ENCODE data around the gene HIVEP3. TPM values are rescaled to one million over a fixed set of nuclear protein-coding genes. Genes with fewer than 3 reads are reported as not detected.

HIVEP3 gene
- total RNA-seq, 1 donor from 2014 or later = 8.9 TPM

DNA sequence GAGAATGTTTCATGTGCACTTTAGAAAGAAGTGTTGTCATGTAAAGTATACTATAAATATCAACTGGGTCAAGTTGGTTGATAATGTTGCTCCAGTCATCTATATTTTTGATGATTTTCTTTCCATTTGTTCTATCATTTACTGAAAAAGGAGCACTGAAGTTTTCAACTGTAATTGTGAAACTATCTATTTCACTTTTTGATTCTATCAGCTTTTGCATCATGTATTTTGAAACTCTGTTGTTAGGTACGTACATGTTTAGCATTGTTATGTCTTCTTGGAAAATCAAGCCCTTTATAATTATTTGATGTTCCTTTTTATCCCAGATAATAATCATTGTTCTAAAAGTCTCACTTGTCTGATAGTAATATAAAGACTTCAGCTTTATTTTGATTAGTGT lies 14.4 kb upstream of the HIVEP3 start:
- H3K4me1 Mint-ChIP-seq (ENCODE audit: low read depth, unreplicated experiment) = peaks cover 7% of the 10 kb centered on the region
- no peak for FAIRE-seq
- no peak overlapping the region for H3K27ac Mint-ChIP-seq (ENCODE audit: unreplicated experiment)
- no peak overlapping the region for H3K9ac ChIP-seq (ENCODE audit: low read length)
- no peak for DNase-seq (ENCODE audit: low read depth)
- H3K27me3 ChIP-seq (ENCODE audit: insufficient read depth, low read length) = no peaks in the 10 kb centered on the region
- H3K4me3 Mint-ChIP-seq (ENCODE audit: unreplicated experiment) = no peak overlapping the region
- no peak overlapping the region for H3K4me3 ChIP-seq (ENCODE audit: insufficient read depth, low read depth, low read length)
- no peak overlapping the region for H3K27ac ChIP-seq (ENCODE audit: low read depth, low read length)
- no peak overlapping the region for H2AFZ ChIP-seq (ENCODE audit: low read depth, low read length)
- no peaks in the 10 kb centered on the region for H3K36me3 ChIP-seq (ENCODE audit: insufficient read depth, low read length)
- no peaks in the 10 kb centered on the region for H3K36me3 Mint-ChIP-seq (ENCODE audit: low read depth, unreplicated experiment)
- H4K20me1 ChIP-seq (ENCODE audit: insufficient read depth, low read length) = no peaks in the 10 kb centered on the region
- no peak for TF ChIP-seq EZH2 (IDR thresholded peaks at IDR 0.05; ENCODE audit: insufficient read depth, low read length)
- TF ChIP-seq, protein P1, sequence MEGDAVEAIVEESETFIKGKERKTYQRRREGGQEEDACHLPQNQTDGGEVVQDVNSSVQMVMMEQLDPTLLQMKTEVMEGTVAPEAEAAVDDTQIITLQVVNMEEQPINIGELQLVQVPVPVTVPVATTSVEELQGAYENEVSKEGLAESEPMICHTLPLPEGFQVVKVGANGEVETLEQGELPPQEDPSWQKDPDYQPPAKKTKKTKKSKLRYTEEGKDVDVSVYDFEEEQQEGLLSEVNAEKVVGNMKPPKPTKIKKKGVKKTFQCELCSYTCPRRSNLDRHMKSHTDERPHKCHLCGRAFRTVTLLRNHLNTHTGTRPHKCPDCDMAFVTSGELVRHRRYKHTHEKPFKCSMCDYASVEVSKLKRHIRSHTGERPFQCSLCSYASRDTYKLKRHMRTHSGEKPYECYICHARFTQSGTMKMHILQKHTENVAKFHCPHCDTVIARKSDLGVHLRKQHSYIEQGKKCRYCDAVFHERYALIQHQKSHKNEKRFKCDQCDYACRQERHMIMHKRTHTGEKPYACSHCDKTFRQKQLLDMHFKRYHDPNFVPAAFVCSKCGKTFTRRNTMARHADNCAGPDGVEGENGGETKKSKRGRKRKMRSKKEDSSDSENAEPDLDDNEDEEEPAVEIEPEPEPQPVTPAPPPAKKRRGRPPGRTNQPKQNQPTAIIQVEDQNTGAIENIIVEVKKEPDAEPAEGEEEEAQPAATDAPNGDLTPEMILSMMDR (IDR thresholded peaks at IDR 0.05; ENCODE audit: insufficient read depth, low read depth, low read length) = no peak
- H3K4me1 ChIP-seq (ENCODE audit: insufficient read depth, low read length) = peaks cover 6% of the 10 kb centered on the region
- H3K9me3 ChIP-seq (ENCODE audit: insufficient read depth, low read depth, low read length) = no peaks in the 10 kb centered on the region
- no peaks in the 10 kb centered on the region for H3K9me3 Mint-ChIP-seq (ENCODE audit: unreplicated experiment)
- H3K79me2 ChIP-seq (ENCODE audit: insufficient read depth, low read length) = no peaks in the 10 kb centered on the region
- peaks cover 2% of the 10 kb centered on the region for H3K27me3 Mint-ChIP-seq (ENCODE audit: low read depth, unreplicated experiment)
- H3K4me2 ChIP-seq (ENCODE audit: low read length) = no peak overlapping the region

DNA sequence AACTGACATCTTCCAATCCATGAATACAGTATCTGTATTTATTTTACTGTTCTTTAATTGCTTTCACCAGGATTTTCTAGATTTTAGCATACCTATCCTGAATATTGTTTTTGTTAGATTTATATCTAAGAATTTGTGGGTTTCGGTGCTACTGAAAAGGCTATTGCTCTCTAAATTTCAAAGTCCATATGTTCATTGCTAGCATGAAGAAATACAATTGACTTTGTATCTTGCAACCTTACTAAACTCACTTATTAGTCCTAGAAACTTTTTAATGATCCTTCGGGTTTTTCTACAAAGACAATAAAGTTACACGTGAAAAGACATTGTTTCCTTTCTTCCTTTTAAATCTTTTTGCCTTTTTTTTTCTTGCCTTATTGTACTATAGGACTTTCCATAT lies 12.9 kb upstream of the HIVEP3 start:
- H3K36me3 Mint-ChIP-seq (ENCODE audit: low read depth, unreplicated experiment) = no peaks in the 10 kb centered on the region
- Histone ChIP-seq H3K9ac (ENCODE audit: low read length) (no peak overlapping the region), H3K9me3 (ENCODE audit: insufficient read depth, low read depth, low read length) (no peaks in the 10 kb centered on the region), H3K36me3 (ENCODE audit: insufficient read depth, low read length) (no peaks in the 10 kb centered on the region), H4K20me1 (ENCODE audit: insufficient read depth, low read length) (no peaks in the 10 kb centered on the region), H3K79me2 (ENCODE audit: insufficient read depth, low read length) (no peaks in the 10 kb centered on the region), H3K4me3 (ENCODE audit: insufficient read depth, low read depth, low read length) (no peak overlapping the region), H3K27ac (ENCODE audit: low read depth, low read length) (no peak overlapping the region), H2AFZ (ENCODE audit: low read depth, low read length) (no peak overlapping the region), H3K4me2 (ENCODE audit: low read length) (no peak overlapping the region), H3K27me3 (ENCODE audit: insufficient read depth, low read length) (no peaks in the 10 kb centered on the region), H3K4me1 (ENCODE audit: insufficient read depth, low read length) (peaks cover 6% of the 10 kb centered on the region)
- TF ChIP-seq, protein P1 (IDR thresholded peaks at IDR 0.05; ENCODE audit: insufficient read depth, low read depth, low read length) = no peak
- no peaks in the 10 kb centered on the region for H3K9me3 Mint-ChIP-seq (ENCODE audit: unreplicated experiment)
- FAIRE-seq = no peak
- H3K4me1 Mint-ChIP-seq (ENCODE audit: low read depth, unreplicated experiment) = peaks cover 7% of the 10 kb centered on the region
- H3K4me3 Mint-ChIP-seq (ENCODE audit: unreplicated experiment) = no peak overlapping the region
- no peak for DNase-seq (ENCODE audit: low read depth)
- no peak overlapping the region for H3K27ac Mint-ChIP-seq (ENCODE audit: unreplicated experiment)
- peaks cover 2% of the 10 kb centered on the region for H3K27me3 Mint-ChIP-seq (ENCODE audit: low read depth, unreplicated experiment)

DNA sequence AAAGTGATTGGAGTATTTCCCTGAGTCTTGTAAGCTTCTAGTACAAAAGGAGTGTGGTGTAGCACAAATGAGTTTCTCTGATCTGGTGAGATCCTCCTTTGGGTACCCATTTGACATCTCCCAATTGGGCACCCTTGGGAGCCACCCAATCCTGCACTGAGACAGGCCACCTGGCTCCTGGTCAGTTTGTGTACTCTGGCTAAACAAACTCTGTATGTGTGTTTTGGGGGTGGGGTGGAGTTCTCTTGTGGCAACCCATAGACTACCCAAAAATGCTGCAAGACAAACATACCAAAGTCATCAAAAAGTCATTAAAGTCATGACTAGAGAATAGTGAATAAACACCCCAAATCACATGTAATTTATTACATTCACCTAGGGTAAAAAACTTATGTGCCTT lies 8.4 kb upstream of the HIVEP3 start:
- H3K36me3 Mint-ChIP-seq (ENCODE audit: low read depth, unreplicated experiment) = no peaks in the 10 kb centered on the region
- H3K27me3 ChIP-seq (ENCODE audit: insufficient read depth, low read length) = no peaks in the 10 kb centered on the region
- H3K4me2 ChIP-seq (ENCODE audit: low read length) = no peak overlapping the region
- H3K27ac ChIP-seq (ENCODE audit: low read depth, low read length) = no peak overlapping the region
- no peaks in the 10 kb centered on the region for H3K79me2 ChIP-seq (ENCODE audit: insufficient read depth, low read length)
- H2AFZ ChIP-seq (ENCODE audit: low read depth, low read length) = no peak overlapping the region
- DNase-seq (ENCODE audit: low read depth) (no peak), FAIRE-seq (no peak)
- peaks cover 5% of the 10 kb centered on the region for H3K9me3 Mint-ChIP-seq (ENCODE audit: unreplicated experiment)
- H4K20me1 ChIP-seq (ENCODE audit: insufficient read depth, low read length) = no peaks in the 10 kb centered on the region
- H3K4me1 Mint-ChIP-seq (ENCODE audit: low read depth, unreplicated experiment) = no peaks in the 10 kb centered on the region
- no peak overlapping the region for H3K4me3 Mint-ChIP-seq (ENCODE audit: unreplicated experiment)
- H3K4me1 ChIP-seq (ENCODE audit: insufficient read depth, low read length) = no peaks in the 10 kb centered on the region
- H3K36me3 ChIP-seq (ENCODE audit: insufficient read depth, low read length) = no peaks in the 10 kb centered on the region
- H3K9me3 ChIP-seq (ENCODE audit: insufficient read depth, low read depth, low read length) = no peaks in the 10 kb centered on the region
- no peak overlapping the region for H3K4me3 ChIP-seq (ENCODE audit: insufficient read depth, low read depth, low read length)
- no peak overlapping the region for H3K27ac Mint-ChIP-seq (ENCODE audit: unreplicated experiment)
- no peak overlapping the region for H3K9ac ChIP-seq (ENCODE audit: low read length)
- no peak for TF ChIP-seq EZH2 (IDR thresholded peaks at IDR 0.05; ENCODE audit: insufficient read depth, low read length)
- TF ChIP-seq, protein P1 (IDR thresholded peaks at IDR 0.05; ENCODE audit: insufficient read depth, low read depth, low read length) = no peak
- peaks cover 2% of the 10 kb centered on the region for H3K27me3 Mint-ChIP-seq (ENCODE audit: low read depth, unreplicated experiment)

All from astrocyte (in vitro differentiated cells and primary cell).